NCI-H1436 (cell line): ENCODE measurements around the gene CD5L.

Source experiments
- DNase-seq: peaks from one replicate; lab custom pipeline; 2025; lab: John Stamatoyannopoulos, UW

The CD5L gene

DNA sequence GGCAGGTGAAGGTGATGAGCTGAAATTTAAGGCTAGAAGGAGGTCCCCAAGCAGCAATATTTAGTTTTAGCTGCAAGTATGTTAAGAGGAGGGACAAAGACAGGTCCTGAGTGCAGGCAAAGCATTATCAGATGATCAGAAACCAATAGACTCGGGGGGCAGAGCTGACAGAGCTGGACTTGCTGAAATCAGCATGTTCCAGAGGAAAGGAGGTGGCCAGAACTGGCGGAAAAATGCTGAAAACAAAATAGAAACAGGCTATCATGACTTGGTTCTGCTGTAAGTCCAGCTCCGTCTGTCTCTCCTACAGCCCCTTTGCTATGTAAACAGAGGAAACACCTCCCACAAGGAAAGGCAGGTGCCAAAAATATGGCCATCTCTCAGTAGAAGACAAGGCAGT lies at the start of gene CD5L:
TSS of gene CD5L (minus strand) at position 101 of the 400 bp plus-strand sequence. CDS start 107 bp downstream, outside the sequence.
- DNase-seq, result no peak

- no peak for DNase-seq
Observed at GRCh38 chr1:157882580-157882979, 41.0 kb upstream of the CD5L start.

DNA sequence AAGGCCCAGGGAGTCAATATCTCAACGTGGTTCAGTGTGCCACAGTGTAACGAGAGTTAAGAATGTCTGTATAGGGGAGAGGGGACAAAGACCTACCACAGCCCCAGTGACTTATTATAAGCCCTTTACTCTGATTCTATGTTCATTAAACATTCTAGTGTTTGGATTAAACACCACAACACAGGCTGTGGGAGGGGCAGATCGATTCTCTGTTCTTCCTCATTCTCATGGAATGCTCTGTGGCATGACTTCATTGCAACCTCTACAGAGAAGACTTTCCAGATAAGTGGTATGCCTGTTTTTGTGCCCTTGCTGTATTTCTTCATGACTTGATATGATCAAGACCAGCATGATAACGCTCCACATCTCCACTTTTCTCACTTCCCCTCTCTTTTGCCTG lies 39.0 kb upstream of the CD5L start:
- no peak for DNase-seq

GRCh38 chr1:157878059-157878458 lies 36.5 kb upstream of the CD5L start:
- DNase-seq, result no peak

GRCh38 chr1:157870490-157870889 lies 28.9 kb upstream of the CD5L start:
- no peak for DNase-seq

- DNase-seq, result no peak
Observed at GRCh38 chr1:157868654-157869053, 27.0 kb upstream of the CD5L start.

DNA sequence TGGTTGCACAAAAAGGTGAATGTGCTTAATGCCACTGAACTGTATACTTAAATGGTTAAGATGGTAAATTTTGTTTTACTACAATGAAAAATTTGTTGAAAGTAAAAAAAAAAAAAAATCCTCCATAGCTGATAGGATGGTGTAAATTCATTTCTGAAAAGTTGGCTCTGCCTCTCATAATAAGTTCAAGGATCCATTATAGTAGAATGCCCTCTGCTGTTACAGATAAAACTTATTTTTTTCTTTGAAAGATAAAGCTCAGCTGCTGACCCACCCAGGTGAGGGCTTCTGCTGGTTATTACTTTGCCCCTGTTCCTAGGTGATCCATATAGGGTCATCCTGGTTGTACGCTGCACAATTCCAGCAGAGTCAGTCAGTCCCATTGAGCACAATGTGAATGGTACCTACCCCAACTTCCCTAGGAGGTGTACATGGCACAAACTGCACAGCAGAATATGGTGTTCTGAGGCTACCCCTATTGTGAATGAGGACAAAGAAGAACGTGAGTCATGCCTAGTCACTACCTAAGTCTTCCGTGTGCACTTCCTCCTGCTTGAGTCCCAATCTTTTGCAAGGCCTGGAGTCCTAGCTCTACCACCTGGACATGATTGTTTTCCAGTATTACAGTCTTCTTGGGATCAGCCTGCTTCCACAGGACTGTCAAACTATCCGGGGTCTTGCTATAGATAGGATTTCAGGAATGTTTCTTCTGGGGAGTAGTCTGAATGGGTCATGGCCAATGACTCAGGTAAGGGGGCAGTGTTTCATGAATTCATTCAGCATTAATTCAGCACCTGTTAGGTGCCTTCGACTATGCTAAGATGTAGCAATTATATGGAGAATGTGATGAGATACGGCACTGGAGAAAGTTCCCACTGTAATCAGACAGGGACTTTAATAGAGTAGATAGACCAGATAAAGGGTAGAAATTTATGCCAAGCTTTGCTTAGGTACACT lies 20.8 kb upstream of the CD5L start:
- no peak for DNase-seq

DNA sequence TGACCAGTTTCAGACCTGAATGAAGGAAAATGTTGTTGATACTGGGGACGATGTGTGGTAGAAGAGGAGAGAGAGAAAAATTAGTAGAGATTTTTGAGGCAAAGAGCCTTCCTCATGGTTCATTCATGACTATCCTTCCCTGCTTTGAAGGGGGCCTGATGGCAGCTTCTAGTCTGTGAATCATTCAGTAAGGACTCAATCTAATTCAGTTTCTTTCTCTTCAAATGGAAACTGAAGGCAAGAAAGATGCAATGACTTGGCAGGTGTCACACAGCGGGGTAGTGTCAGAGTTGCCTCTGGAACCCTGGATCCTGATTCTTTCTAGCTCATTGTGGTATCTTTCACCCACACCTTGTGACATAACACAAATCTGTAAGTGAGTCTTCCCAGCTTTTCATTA lies 14.9 kb upstream of the CD5L start:
- DNase-seq, result no peak

DNA sequence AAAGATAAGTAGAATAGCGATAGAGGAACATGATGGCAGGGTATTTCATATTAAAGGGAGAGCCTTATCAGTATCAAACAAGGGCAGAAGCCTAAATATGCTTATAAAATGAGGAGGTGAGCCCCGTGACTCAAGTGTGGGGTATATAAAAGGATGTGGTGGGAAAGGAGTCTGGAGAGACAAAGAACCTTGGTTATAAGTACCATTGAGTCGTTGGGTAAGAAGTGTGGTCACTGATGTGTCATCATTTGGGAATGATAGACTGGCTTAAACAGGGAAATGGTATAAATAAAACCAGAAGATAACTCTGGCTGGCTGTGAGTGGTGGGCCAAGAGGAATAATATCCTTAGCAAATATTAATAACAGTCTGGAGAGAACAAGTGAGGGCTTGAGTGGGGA lies 10.9 kb upstream of the CD5L start:
- no peak for DNase-seq

DNA sequence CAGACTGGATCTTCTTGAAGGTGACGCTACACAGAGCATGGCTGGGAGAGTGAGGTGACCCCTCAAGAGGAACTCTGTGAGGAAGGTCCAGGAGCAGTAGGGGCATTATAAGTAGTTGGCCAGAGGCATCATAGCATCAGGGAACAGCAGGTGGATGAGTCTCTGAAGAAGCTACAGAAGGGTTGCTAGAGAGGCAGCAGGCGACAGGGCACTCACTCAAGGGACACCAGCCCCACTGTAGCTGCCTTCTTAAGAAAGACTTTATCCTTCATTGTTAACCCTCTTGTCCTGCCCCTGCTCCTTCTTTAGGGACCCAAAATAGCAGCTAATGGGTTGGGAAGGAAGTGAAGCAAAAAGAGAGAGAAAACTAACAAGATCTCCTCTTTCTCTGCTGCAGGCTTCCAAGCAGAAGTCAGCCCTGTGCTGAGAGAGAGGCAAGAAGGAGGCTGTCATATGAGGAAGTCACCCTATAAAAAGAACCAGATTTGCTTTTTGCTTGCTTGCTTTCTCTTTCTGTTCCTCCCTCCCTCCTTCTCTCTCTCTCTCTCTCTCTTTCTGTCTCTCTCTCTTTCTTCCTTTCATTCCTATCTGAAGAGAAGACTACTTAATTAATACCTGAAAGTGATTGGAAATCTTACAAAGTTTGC lies 7.7 kb upstream of the CD5L start:
- DNase-seq, result no peak

- no peak for DNase-seq
Observed at GRCh38 chr1:157844089-157844830, 2.7 kb upstream of the CD5L start.

- no peak for DNase-seq
Observed at GRCh38 chr1:157842939-157843338, 1.3 kb upstream of the CD5L start.

DNA sequence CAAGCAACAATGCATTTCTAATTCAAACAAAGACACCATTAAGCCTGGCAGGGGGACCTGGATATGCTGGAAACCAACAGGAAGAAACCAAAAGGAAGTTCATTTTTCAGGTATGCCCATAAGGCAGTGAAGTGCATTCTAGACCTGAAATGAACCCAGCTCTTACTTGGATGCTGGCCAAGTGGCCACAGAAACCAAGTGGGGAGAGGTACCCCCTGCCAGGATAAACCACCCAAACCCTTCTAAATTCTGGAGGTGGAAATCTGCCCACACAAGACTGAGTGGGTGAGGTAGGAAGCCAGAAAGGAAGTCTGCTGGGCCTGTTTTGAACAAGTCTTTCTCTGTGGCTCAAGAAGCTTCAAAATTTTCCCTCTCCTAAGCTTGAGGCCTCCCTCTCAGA lies 2.6 kb downstream of the CD5L start:
- no peak for DNase-seq

GRCh38 chr1:157834430-157834829 lies 7.2 kb downstream of the CD5L start:
- DNase-seq, result no peak

- no peak for DNase-seq
Observed at GRCh38 chr1:157833145-157833544, 8.5 kb downstream of the CD5L start.

GRCh38 chr1:157831968-157832626 lies 9.5 kb downstream of the CD5L start:
- DNase-seq, result no peak

GRCh38 chr1:157830887-157831286 lies 10.7 kb downstream of the CD5L start:
- DNase-seq, result no peak

DNA sequence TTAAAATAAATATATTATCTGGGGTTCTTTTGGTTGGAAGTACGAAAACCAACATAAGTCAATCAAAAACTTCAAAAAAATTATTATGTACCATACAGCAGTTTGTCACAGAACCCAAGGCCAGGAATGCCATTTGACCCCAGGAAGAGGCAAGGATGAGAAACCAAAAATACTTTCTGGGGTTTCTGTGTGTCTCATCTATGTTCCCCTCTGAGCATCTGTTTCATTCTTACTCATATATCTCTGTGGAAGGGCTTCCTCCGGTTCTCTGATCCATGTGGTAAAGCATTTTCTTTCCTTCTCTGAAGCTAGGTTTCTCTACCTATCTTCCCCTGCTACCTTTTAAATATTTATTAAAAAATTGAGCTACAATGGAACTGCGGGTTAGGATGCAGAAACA lies 11.9 kb downstream of the CD5L start:
- no peak for DNase-seq

DNA sequence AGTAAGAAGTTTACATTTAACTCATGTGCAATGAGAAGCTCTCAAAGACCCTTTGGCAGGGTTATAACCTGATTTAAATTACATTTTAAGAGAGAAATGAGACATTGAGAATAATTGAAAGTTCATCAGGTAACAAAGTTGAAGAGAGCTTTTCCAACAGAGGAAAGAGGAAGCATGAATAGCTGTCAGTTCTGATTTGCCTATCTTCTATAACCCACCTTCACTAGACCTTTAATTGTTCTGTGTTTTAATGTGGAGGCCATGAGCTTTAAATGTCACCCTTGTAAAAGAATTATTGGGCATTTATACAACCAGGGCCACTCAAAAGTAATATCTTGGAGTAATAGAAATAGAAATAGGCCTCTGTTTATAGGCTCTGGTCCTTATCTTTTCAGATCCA lies 12.4 kb downstream of the CD5L start:
- no peak for DNase-seq

- no peak for DNase-seq
Observed at GRCh38 chr1:157820299-157820698, 21.3 kb downstream of the CD5L start.

DNA sequence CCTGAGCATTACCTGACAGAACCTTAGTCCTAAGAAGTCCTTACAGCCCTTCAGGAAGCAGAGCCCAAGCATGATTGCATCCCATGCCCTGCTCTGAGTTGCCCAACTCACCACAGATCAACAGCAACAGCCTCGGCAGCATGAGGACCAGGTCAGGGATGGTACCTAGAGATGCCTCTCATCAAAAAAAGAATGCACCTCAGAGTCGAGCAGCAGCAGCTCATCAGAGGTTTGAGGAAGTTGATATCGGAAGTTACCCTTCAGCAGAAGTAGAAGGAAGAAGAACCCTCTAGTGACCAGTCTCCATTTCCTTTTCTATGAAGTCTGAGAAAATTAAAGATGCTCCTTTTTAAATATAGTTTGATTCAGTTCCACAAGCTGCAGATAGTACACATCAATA lies 21.7 kb downstream of the CD5L start, which contains the start of gene FCRL1:
TSS of gene FCRL1 (minus strand) at position 225 of the 400 bp plus-strand sequence. CDS start at position 142, 83 bp downstream.
- DNase-seq, result no peak

DNA sequence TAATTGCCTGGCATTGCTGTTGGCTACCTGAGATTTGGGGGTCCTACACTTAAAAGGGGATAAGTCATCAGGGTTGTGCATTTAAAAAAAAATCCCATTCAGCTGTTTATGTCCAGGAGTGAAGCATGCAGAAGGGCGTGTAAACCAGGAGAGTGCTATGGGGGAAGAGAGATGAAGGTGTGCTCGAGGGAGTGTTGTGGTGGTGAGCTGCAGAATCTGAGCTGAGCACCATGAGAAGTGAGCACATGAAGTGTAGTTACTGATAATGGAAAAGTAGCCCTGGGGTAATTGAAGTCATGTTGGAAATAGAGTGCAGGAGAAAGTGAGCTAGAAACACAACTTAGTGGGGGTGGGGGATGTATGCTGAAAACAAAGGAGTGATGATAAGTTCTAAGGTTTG lies 22.4 kb downstream of the CD5L start:
- DNase-seq, result no peak
